HG03103 (cell line): Measurements from ENCODE around the gene TLK1.
"Not testable (repeated sequence)": the region's sequence is repeated elsewhere in the genome, so short reads cannot be mapped to it uniquely, and the experiment has no call there.

Experiments
- ATAC-seq: cut with Tn5 transposase; IDR thresholded peaks from one replicate; pipeline ENCODE4 v1.9.1; 2021; ENCODE audit warnings: low read depth; ENCODE audit not compliant: unreplicated experiment

TLK1 gene

DNA sequence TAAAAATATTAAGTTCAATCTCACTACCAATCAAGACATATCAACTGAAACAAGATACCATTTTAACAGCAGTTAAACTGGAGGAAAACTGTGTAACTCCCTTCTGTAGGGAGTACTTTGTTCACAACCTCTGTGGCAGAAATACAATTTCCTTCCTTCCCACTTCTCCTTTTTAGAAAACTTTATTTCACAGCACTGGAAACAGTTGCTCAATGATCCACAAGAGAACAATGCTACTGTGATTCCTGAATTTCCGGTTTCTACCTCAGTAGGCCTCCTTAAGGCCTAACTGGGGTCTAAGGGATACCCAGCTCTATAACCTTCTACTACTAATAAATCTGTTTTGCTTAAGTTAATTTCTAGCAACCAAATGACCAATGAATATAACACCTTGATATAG is 14.1 kb downstream of the TLK1 start:
- no peak for ATAC-seq

DNA sequence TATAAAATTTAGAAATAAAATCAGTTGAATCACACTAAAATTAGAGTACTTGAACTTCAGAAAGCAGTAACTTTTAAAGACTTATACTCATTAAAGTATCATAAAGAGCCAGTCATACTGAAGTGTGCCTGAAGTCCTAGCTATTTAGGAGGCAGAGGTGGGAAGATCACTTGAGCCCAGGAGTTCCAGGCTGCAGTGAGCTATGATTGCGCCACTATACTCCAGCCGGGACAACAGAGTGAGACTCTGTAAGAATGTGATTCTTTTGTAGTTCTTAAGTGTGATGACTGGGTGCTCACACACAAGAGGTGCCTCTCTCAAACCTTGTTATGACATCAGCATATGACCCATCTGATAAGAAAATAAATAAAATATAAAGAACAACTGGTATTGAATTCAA is 14.6 kb downstream of the TLK1 start:
- no peak for ATAC-seq

DNA sequence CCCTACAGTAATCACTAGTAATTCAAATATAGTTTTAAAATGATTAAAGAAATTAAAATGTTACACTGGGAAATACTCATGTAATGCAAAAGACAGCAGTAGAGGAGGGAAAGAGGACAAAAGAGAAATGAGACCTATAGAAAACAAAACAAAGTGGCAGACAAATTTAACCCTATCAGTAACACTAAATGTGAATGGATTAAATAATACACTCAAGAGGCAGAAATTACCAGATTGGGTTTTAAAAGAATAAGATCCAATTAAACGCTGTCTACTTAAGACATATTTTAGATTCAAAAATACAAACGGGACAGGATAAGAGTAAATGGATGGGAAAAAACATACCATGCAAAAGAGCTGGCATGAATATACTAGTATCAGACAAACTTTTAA is 17.0 kb downstream of the TLK1 start:
- no peak for ATAC-seq

DNA sequence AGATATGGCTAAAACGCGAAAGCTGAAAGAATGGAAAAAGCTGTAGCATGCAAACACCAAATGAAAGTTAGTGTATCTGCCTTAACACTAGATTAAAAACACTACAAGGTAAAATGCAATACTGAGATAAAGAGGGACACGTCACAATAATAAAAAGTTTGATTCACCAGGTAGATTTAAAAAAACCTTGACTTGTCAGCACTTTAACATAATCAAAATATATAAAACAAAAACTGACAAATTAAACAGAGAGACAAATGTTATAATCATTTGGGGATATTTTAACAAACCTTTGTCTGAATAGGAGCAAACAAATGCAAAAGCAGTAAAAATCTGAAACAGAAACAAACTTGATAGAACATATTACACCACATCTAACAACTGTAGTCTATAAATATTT is 18.3 kb downstream of the TLK1 start:
- ATAC-seq = no peak

DNA sequence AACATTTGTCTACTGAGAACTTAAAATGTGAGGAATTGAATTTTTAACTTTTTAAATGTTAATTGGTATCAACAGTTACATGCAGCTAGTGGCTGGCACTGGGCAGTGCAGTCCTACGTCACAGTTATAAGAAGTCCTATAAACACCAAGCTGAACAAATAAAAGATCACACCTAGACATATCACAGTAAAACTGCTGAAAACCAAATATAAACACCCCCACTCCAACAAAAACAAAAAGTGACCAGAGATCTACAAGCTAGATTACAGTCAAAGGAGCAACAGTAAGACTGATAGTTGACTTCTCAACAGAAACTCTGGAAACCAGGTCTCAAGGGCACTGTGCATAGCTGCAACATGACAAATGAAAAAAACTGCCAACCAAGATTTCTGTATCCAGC is 19.4 kb downstream of the TLK1 start:
- ATAC-seq = no peak

DNA sequence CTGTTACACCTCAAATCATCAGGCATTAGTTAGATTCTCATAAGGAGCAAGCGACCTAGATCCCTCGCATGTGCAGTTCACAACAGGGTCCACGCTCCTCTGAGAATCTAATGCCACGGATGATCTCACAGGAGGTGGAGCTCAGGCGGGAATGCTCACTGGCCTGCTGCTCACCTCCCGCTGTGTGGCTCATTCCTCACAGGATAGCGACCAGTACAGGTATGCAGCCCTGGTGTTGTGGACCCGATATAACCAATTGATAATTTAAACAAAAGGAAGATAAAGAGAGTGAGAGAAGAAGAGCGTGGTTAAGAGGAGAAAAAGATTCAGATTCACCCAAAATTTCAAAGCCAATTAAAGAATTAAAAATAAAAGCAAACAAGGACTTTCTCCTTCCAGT is 20.8 kb downstream of the TLK1 start:
- no peak for ATAC-seq

DNA sequence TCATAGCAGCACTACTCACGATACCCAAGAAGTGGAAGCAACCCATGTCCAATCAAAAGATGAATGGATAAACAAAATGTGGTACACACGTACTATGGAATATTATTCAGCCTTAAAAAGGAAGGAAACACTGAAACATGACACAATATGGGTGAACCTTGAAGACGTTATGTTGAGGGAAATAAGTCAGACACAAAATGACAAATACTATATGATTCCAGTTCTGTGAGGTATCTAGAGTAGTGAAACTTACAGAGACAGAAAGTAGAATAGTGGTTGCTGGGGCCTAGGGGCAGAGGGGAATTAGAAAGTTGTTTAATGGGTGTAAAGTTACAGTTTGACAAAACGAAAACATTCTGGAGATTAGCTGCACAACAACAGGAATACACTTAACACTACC is 24.7 kb downstream of the TLK1 start:
- ATAC-seq = peak; percentile 75

DNA sequence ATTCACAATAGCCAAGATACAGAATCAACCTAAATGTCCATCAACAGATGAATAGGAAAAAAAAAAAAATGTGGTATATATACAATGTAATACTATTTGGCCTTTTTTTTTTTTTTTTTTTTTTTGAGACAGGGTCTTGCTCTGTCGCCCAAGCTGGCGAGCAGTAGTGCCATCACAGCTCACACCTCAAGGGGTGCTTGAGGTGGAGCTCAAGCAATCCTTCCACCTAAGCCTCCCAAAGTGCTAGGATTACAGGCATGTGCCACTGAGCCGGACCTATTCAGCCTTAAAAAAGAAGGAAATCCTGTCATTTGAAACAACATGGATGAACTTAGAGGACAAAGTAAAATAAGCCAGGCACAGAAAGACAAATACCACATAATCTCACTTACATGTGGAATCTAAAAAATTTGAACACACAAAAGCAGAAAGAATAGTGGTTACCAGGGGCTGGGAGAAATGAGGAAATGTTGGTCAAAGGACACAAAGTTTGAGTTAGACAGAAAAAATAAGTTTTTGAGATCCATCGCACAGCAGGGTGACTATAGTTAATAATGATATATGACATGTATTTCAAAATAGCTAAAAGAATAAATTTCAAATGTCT is 26.0 kb downstream of the TLK1 start:
- no peak for ATAC-seq

DNA sequence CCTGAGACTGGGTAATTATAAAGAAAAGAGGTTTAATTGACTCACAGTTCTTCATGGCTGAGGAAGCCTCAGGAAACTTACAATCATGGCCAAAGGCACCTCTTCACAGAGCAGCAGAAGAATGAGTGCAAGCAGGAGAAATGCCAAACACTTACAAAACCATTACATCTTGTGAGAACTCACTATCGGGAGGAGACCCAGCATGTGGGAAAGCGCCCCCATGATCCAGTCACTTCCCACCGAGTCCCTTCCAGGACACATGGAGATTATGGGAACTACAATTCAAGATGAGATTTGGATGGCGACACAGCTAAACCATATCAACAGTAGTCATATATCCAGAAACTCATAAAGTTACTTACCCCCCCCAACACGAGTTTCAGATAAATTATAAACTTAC is 28.6 kb downstream of the TLK1 start:
- no peak for ATAC-seq

DNA sequence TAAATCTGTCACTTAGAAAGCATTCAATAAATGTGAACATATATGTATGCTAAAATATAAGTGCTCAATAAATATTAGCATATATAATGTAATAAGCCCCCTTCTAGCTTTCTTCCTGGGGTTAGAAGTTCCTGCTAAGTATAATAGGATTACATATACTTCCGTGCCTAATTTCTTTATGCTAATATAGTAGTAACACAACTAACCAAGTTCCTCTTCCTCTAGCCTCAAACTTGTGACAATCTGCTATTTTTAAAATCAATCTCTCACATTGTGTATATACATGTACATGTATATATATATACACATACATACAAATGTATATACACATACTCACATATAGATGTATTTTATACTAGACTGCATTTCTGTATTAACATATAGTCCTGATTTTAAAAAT is 32.2 kb downstream of the TLK1 start:
- no peak for ATAC-seq

DNA sequence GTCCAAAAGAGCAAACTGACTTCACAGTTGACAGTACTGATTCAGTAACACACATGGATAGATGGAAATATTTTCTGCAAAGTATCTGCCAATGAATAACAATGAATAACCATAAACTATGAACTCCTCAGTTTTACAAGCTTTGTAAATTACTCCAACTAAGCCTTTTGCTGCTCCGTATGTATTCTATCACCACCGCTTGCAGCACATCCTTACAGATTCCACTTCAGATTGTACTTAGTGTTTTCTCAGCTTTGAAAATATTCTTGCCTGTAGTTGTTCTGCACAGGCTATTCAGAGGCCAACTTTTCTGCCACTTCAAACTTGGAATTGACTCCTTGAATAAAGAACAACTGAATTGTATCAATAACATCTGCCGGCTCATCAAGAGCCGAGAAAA is 36.2 kb downstream of the TLK1 start:
- ATAC-seq = no peak

DNA sequence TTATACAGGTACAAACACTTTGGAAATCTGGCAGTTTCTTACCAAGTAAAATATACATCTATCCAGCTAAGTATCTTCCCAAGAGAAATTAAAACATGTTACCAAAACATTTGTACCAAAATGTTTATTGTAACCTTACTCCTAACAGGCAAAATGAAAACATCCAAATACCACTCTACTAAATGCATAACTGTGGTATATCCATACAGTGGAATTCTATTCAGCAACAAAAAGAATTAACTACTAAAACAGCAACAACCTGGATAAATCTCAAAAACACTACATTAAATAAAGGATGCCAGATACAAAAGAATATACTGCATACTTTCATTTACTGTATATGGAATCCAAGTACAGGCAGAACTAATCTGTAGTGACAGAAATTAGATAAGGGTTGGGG is 51.1 kb downstream of the TLK1 start:
- ATAC-seq = no peak

DNA sequence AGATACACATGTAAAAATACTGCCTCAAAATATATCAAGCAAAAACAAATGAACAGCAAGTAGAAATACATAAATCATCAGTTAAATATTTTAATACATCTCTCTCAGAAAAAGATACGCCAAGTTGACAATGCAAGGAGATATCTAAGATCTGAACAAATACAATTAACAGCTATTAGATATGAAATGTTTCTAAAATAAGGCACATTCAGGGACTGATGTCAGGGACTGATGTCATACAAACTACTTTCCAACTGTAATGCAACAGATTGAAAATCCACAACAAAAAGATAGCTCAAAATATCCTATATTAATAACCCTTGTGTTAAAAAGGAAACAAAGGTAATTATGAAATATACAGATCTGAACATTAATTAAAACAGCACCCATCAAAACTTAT is 51.7 kb downstream of the TLK1 start:
- no peak for ATAC-seq

DNA sequence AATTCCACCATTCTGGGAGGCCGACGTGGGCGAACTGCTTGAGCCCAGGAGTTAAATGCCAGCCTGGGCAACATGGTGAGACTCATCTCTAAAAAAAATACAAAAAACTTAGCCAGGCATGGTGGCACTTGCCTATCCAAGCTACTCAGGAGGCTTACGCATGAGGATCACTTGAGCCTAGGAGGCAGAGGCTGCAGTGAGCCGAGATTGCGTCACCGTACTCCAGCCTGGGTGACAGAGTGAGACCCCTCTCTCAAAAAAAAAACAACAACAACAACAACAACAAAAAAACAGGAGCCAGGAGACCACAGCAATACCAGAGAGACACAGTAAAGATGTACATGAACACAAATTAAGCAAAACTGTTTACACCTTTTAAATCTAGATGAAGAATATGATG is 52.9 kb downstream of the TLK1 start:
- no peak for ATAC-seq

DNA sequence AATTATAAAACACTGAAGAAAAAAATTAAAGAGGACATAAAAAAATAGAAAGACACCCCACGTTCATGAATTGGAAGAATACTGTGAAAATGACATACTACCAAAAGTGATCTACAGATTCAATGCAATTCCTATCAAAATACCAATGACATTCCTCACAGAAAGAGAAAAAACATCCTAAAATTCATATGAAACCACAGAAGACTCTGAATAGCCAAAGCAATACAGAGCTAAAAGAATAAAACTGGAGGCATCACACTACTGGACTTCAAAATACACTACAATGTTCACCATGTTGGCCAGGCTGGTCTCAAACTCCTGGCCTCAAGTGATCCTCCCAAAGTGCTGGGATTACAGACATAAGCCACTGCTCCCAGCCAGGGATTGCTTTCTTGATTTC is 56.3 kb downstream of the TLK1 start:
- ATAC-seq = no peak

DNA sequence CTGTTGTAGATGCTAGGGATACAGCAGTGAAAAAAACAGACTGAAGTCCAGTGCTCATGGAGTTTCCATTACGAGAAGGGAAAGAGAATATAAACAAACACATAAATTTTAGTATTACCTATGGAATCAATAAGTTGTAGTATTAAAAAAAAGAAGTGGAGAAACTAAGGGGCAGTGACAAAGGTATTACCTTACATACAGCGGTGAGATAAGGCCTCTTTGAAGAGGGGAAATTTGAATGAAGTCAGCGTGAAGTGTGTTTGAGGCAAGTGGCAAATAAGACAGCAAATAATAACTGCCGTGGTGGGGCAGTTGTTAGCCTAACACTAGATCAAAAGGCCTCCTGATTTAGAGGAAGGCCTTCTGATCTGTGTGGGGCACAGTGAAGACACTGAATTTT is 57.9 kb downstream of the TLK1 start:
- no peak for ATAC-seq

DNA sequence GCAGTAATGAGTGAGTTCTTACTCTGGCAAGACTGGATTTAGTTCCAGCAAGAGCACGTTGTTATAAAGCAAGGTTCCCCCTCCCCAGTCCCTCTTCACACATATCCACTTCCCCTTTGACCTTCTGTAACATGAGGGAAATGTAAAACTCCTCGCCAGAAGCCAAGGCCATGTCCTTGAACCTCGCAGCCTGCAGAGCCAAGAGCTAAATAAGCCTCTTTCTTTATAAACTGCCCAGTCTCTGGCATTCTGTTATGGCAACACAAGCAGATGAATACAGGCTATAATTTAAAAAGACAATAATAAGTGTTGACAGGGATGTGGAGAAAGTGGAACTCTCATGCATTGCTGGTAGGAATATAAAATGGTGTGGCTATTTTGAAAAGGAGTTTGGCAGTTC is 60.3 kb downstream of the TLK1 start:
- no peak for ATAC-seq

DNA sequence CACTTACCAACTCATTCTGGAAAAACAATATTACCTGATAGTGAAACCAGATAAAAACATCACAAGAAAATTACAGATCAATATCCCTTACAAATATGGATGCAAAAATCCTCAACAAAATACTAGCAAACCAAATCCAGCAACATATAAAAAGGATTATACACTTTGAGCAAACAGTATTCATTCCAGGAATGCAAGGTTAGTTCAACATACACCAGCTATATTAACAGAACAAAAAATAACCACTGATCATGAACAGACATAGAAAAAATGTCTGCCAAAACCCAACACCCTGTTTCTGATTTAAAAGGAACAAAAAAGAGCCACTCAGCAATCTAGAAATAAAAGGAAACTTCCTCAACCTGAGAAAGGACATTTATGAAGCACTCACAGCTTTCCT is 62.1 kb downstream of the TLK1 start:
- ATAC-seq = no peak

DNA sequence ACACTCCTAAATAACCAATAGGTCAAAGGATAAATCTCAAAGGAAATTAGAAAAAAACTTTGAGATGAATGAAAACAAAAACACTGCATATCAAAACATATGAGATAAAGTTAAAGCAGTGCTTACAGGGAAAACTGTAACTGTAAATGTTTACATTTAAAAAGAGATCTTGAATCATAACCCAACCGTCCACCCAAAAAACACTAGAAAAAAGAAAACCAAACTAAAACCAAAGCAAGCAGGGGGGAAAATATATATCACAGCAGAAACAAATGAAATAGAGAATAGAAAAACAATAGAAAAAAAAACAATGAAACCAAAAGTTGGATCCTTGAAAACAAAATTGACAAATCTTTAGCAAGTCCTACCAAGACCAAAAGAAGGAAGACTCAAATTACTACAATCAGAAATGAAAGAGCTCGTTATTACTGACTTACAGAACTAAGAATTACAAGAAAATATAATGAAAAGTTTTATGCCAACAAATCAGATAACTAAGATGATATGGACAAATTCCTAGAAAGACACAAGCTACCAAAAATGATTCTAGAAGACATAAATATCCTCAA is 65.6 kb downstream of the TLK1 start:
- ATAC-seq = no peak

DNA sequence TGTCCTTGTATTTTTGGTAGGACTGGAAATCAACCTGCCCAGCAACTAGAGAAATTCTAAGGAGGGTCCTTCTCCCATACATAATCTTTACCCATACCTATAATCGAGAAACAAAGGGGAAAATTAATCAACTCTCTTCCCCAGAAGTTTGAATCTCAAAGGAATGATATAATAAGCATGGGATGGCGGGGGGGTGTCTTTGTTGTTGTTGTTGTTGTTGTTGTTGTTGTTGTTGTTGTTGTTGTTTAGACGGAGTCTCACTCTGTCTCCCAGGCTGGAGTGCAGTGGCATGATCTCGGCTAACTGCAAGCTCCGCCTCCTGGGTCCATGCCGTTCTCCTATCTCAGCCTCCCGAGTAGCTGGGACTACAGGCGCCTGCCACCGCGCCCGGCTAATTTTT is 69.2 kb downstream of the TLK1 start:
- not testable (repeated sequence) for ATAC-seq

DNA sequence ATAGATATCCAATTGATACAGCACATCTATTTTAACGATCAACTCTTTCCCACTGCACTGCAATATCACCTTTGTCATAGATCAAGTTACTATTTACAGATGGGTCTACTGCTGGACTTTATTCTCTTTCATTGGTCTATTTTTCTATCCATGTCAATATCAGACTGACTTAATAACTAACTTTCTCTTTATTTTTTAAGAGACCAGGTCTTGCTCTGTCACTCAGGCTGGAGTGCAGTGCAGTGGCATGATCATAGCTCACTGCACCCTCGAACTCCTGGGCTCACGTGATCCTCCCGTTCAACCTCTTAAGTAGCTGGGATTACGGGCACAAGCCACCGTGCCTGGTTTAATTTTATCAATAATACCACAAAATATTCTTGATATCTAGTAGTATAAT is 71.2 kb downstream of the TLK1 start:
- no peak for ATAC-seq

DNA sequence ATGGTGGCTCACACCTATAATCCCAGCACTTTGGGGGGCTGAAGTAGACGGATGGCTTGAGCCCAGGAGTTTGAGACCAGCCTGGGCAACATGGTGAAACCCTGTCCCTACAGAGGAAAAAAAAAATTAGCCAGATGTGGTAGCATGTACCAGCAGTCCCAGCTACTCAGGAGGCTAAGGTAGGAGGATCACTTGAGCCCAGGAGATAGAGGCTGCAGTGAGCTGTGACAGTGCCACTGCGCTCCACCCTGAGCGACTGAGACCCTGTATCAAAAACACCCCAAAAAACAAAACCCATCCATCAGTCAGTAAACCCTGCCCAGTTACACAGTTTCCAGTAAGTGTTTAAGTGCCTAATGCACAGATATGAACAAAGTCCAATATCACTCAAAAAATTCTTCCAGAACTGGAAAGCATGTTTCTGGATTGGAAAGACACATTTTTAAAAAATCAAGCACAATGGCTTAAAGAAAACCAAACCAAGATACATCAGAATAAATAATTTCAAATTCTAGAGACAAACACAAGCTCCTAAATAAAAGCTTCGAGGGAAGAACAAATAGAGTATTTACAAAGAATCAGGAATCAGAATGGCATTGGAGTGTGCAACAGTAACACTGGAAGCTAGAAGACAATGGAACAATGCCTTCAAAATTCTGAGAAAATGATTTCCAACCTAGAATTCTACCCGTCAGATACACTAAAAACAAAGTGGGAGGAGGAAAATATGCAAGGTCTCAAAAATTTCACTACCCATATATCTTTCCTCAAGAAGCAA is 72.4 kb downstream of the TLK1 start:
- no peak for ATAC-seq
